Mesangial cell (primary cell): ENCODE results near the gene OR4X2. TPM values are rescaled to one million over a fixed set of nuclear protein-coding genes. Genes with fewer than 3 reads are reported as not detected.

Experiments
- total RNA-seq: library from RNA; depleted of rRNA; stranded (reverse); fragments of >200 nt; gene quantifications from 2 replicates; pipeline ENCODE4 v1.2.3, GENCODE V29; 2015

The OR4X2 gene, protein sequence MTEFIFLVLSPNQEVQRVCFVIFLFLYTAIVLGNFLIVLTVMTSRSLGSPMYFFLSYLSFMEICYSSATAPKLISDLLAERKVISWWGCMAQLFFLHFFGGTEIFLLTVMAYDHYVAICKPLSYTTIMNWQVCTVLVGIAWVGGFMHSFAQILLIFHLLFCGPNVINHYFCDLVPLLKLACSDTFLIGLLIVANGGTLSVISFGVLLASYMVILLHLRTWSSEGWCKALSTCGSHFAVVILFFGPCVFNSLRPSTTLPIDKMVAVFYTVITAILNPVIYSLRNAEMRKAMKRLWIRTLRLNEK
- not detected in 2 replicates for total RNA-seq

DNA sequence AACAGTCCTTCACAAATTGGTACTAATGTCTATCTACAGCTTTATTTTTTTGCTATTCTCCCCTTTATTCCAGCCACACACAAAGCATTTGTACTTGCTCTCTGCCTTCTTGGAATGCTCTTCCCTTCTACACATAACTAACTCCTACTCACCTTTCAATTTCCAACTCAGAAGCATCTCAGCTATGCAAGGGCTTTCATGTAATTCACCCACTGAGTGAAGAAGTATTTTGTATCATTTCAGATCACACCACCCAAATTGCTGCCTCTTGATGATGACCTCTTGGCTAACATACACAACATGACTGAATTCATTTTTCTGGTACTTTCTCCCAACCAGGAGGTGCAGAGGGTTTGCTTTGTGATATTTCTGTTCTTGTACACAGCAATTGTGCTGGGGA is at the start of gene OR4X2:
OR4X2 (plus strand) TSS at position 301 of the 400 bp plus-strand sequence; CDS start at position 301, 0 bp downstream.

DNA sequence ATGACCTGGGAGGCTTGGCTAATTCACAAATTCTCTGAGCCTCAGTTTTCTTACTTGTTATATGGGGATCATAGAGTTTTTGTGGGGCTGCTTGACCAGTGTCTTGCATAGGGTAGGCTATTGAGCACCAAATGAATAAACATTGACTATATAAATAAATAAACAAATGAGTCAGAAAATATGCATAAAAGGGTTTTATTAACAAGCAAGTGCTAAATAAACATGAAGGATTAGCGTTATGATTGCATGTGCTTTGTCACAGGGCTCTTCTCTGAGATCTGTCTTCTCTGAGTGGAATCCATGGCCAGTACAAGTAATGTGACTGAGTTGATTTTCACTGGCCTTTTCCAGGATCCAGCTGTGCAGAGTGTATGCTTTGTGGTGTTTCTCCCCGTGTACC is 28.4 kb upstream of the OR4X2 start, which contains the start of gene OR4B1:
OR4B1 (plus strand) TSS at position 301 of the 400 bp plus-strand sequence; CDS start at position 301, 0 bp downstream.

DNA sequence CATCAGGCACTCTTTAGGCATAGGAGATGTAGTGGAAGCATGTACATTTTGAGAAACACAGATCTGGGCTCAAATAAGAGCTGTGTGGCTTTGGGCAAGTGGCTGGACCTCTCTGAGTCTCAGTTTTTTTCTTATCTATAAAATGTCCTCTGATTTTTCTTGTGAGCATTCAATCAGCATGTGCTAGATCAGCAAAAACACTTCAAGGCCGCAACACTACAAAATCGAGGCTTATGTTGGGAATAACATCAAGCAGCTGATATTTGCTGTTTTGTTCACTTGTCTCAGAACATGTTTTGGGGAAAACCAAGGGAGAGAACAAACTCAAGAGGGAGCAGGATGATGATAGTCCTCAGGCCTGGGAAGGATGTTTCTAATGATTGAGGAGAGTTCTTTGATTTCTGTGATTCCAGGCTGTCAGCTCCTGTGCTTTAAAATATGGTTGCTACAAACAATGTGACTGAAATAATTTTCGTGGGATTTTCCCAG is 18.6 kb downstream of the OR4X2 start, which contains the start of gene OR4X1:
OR4X1 (plus strand) TSS at position 439 of the 489 bp plus-strand sequence; CDS start at position 439, 0 bp downstream.

Other genes starting within 250 kb of the OR4X2 start
- not detected in 2 replicates for gene OR4B1, start 28.3 kb upstream of the OR4X2 start, total RNA-seq
- not detected in 2 replicates for gene OR4X1, start 18.8 kb downstream of the OR4X2 start, total RNA-seq
- gene OR4S1, start 61.1 kb downstream of the OR4X2 start, total RNA-seq: not detected in 2 replicates
- gene OR4C3, start 79.8 kb downstream of the OR4X2 start, total RNA-seq: not detected in 2 replicates
- gene OR4C5, start 121.4 kb downstream of the OR4X2 start, total RNA-seq: not detected in 2 replicates
- not detected in 2 replicates for gene OR4A47, start 243.7 kb downstream of the OR4X2 start, total RNA-seq